Measurements from ENCODE around the gene TFRC.
"Not testable (repeated sequence)": the region's sequence is repeated elsewhere in the genome, so short reads cannot be mapped to it uniquely, and the experiment has no call there.

Gene TFRC

DNA sequence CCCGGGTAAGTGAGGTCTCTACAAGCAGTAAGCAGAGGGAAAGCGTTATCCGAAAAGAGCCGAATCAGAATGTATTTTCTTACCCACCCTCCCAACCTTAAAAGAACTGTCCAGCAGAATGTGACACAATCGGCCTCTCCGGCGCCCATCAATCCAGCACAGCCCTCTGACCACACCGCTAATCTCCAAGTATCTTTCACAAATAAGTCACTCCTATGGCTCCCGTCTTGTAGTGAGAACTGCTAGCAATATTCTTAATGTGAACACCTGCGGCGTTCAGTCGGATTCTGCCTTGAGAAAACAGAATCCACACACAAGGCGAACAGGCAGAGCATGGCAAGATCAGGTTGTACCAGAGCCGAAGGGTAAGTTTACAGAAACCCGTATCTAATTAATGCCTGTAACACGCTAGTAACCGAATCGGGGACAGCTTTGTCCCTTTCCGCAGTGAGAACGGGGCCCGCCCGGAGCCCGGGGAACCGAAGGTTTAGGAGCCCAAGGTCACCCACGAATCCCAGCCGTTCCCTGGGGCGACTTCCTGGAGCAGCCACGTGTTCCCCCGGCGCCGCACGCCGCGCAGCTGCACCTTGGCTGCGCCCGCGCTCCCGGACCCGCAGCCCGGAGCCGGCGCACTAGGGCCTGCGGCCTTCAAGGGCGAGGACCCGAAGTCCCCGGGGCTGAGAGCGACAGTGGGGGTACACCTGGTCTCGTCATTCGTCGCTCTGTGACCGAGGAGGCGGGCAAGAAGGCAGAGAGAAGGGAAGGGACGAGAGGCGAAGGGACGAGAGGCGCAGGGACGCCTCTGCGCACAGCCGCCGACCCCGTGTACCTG is 672 bp downstream of the TFRC start:
- peak; percentile 84 for DNase-seq

DNA sequence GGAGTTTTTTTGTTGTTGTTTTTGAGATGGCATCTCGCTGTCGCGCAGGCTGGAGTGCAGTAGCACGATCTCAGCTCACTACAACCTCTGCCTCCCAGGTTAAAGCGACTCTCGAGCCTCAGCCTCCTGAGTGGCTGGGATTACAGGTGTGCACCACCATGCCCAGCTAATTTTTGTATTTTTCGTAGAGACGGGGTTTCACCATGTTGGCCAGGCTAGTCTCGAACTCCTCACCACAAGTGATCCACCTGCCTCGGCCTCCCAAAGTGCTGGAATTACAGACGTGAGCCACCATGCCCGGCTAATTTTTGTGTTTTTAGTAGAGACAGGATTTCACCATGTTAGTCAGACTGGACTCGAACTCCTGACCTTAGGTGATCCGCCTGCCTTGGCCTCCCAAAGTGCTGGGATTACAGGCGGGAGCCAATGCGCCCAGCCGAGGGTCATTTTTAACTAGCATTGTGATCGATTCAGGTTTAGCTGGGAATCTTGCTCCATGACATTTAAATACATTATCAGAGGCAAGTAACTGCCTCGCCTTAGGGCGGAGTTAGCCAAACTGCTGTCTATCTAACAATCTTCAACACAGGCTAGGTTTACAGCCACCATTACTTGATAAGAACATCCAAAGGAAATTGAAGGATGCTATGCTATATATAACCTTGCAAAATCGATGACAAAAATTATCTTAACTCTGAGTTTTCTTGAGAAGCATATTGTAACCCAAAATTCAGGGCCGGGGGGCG is 1.6 kb downstream of the TFRC start:
- DNase-seq, result not testable (repeated sequence)

DNA sequence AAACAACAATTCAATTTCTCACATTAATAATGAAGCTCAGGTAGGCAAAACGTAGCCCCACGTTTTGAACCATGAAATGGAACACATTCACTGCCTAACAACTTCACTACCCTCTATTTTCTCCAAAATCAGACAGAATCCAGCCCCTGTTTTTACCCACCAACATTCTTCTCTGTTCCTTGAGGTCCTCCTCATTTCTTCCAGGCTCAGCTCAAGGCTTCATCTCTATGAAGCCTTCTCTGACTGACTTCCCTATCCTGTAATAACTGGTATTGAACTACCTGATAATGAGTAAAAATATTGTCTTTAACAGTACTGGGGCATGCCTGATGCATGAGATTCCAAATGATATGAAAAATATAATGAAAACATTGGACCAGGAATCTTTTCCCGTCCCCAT is 2.2 kb downstream of the TFRC start:
- no peak for DNase-seq

DNA sequence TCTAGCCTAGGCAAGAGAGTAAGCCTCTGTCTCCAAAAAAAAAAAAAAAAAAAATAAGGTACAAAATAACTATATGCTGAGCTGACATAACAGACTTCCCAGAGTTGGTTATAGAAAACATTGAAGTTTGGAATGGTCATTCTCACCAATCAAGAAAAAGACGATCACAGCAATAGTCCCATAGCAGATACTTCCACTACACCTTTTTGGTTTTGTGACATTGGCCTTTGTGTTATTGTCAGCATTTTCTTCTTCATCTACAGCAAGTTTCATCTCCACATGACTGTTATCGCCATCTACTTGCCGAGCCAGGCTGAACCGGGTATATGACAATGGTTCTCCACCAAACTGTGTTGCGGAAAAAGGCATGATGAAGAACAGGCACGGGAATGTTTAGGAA is 6.9 kb downstream of the TFRC start:
- DNase-seq, result no peak

DNA sequence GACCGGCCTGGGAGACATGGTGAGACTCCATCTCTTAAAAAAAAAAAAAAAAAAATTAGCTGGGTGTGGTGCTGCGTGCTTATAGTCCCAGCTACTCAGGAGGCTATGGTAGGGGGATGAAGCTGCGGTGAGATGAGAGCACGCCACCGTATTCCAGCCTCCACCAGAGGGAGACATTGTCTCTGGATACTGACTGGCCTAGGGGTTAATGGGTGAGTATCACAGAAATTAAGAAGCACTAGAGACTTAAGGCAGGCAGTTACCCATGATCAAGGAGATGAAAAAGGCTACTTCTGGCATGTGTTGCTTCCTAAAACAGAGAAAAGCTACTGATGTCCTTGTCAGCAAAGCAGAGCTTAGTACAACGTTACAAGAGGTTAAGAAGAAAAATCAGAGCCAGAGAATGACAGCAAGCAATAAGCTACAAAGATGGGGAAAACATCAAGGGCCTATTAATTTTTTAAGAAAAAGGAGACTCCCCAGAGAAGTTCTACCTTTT is 8.6 kb downstream of the TFRC start:
- DNase-seq, result peak; percentile 77

DNA sequence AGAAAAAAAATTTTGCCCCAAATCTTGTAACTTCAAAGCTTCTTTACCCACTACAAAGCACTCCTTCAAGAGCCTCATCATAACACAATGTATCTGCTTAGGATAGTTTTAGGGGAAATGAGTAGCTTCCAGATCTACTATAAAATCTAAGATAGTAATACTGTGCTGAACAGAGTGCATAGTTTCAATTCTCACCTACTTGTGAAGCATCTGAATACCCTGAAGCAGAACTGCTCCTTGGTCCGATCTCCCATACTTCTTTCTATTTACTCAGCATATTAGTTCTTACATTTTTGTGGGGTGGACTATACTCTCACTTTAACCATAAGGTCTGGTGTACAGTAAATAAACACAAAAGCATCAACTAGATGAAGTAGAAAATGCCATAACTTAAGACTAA is 9.6 kb downstream of the TFRC start:
- no peak for DNase-seq

DNA sequence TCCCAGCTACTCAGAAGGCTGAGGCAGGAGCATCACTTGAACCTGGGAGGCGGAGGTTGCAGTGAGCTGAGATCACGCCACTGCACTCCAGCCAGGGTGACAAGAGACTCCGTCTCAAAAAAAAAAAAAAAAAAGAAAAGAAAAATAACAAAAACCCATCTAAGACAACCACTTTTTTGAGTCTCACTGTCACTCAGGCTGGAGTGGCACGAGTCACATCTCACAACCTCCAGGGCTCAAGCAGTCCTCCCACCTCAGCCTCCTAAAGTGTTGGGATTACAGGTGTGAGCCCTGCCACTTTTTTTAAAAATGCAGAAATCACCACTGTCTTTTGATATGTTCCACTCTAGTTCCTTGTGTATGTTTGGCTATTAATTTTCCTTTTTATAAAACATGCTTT is 13.1 kb downstream of the TFRC start:
- not testable (repeated sequence) for DNase-seq

DNA sequence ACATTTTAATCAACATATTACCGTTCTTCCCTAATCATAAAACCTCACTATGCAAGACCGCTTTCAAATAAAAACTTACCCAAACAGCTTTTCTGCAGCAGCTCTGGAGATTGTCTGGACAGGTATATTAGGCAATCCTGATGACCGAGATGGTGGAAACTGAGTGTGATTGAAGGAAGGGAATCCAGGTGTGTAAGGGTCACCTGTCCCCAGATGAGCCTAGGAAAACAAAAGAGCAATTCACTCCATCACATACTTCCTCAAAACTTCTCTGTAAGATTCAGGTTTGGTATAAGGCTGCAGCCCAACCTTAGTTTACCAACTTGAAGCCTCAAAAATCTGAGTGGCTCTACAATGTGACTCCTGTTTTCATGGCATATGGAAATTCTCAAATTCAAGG is 14.5 kb downstream of the TFRC start:
- no peak for DNase-seq

DNA sequence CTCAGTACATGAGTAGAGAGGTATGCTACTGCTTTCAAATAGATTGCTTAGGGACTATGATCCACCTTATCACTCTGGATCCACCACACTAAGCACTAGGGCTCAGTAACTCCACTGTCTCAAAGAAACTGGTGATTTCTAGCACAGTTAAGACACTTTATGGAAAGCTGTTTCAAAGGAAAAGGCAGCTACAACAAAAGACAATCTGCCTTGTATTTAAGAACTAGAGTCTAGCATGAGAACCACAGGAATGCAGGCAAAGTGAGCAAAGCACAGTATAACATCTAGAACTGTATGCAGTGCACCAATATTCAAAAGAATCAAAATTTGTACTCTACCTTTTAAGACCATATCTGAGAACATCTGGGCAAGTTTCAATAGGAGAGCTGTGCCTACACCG is 17.9 kb downstream of the TFRC start:
- no peak for DNase-seq

DNA sequence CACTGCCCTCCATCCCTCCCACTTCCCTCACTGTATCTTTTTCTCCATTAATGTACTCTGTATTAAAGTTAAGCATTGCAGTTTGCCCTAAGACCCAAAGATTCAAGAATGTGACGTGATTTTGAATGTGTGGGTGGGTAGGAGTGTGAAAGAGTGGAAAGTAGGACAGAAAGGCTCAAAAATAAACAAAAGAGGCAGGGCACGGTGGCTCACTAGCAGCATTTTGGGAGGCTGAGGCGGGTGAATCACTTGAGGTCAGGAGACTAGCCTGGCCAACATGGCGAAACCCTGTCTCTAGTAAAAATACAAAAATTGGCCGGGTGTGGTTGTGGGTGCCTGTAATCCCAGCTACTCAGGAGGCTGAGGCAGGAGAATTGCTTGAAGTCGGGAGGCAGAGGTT is 18.4 kb downstream of the TFRC start:
- no peak for DNase-seq

DNA sequence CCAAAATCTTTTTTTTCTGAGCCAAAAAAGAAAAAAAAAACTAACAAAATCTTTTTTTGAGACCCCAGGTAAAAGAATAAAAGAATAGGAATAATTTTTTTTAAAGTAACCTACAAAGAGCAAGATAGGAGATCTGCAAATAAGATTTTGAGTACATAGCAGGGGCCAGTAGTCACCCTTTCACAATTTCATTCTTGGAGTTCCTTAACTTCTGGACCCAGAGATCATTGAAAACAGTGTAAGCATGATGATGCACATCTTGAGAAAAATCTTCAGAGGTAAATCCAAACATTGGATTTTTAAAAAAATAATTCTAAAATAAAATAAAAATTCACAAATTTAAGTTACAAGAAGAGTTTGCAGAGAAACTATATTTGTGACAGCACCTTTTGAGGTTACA is 18.8 kb downstream of the TFRC start:
- DNase-seq, result no peak

DNA sequence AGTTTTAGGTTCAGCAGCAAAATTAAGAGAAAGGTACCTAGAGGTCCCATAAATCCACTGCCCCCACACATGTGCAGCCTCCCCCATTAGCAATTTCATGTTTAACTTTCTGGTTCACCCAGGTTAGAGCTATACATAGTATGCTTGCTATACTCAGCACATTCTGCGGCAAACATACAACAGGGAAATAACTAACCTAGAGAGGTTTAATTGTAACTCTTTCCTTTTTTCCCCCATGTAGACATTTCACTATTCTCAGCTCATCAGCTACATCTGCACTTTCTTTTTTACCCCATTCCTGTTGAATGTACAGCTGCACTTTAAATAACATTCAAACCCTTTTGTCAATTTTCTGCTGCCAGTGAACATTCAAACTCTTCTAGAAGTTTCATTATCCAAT is 21.1 kb downstream of the TFRC start:
- no peak for DNase-seq

DNA sequence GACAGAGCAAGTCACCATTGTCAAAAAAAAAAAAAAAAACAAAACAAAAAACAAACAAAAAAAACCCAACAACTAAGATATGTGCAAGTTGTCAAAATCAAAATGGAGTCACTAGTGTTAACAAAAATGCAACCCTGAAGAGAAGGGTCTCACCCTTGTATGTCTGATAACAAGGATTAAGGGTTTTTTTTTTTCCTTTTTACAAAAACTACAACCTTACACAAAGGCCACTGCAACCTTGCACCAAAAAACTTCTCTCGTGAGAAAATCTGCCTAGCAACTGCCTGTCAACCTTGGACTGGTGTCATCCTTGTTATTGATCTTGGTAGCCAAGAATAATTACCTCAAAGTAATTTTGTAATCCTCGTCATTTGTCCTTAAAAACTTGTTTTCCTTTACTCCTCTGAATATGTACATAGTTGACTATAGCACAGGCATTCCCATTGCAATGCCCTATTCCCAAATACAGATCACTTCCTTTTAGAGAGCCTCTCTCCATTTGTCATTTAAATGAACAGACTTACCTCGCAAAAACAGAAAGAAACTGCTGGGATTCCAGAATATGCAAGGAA is 24.0 kb downstream of the TFRC start:
- no peak for DNase-seq

DNA sequence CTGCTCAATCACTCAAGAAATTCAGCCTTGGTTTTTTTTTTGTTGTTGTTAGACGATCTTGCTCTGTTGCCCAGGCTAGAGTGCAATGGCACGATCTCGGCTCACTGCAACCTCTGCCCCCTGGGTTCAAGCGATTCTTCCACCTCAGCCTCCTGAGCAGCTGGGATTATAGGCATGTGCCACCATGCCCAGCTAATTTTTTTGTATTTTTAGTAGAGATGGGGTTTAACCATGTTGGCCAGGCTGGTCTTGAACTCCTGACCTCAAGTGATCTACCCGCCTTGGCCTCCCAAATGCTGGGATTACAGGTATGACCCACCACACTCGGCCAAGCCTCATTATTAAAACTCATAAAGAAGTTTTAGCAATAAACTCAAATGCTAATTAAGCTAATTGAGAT is 25.5 kb downstream of the TFRC start:
- not testable (repeated sequence) for DNase-seq

DNA sequence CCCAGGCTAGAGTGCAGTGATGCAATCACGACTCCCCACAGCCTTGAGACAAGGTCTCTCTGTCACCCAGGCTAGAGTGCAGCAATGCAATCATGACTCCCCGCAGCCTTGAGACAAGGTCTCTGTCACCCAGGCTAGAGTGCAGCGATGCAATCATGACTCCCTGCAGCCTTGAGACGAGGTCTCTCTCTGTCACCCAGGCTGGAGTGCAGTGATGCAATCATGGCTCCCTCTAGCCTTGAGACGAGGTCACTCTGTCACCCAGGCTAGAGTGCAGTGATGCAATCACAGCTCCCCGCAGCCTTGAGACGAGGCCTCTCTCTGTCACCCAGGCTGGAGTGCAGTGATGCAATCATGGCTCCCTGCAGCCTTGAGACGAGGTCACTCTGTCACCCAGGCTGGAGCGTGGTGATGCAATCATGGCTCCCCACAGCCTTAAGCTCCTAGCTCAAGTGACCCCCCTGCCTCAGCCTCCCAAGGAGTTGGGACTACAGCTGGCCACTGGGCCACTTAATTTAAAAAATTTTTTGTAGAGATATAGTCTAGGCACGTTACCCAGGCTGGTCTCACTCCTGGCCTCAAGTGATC is 26.1 kb downstream of the TFRC start:
- peak; percentile 42 for DNase-seq

DNA sequence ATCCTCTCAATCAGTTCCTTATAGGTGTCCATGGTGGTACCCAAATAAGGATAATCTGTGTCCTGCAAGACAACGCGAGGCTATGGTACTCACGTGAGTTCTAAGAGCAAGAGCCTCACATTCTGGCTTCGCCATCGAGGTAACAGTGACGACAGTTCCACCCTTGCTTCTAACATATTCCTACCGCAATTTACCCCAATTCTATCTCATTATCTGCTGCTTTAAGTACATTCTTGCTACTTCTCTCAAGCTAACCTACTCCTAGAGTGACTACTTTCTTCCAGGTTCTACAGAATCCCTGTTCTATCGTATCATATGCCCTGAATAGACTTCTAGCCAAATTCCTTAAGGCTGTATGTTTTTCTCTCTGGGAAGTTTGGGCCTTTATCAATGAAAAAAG is 26.6 kb downstream of the TFRC start:
- no peak for DNase-seq

DNA sequence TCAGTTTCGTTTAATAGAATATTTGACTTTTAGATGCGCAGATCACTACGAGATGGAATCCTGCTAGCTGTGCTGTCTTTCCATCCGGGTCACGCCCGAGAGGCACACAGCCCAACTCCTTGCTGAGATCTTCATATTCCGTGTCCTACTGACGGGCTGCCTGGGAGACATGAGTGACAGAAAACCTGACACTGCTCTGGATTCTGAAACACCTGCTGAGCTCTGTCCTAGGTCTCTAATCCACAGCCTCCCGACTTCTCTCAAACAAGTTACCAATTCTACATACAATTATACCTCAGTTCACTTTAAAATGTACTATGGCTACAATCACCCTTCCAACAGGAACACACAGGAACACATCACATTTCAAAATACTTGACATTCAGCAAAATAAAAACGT is 27.2 kb downstream of the TFRC start:
- DNase-seq, result no peak

DNA sequence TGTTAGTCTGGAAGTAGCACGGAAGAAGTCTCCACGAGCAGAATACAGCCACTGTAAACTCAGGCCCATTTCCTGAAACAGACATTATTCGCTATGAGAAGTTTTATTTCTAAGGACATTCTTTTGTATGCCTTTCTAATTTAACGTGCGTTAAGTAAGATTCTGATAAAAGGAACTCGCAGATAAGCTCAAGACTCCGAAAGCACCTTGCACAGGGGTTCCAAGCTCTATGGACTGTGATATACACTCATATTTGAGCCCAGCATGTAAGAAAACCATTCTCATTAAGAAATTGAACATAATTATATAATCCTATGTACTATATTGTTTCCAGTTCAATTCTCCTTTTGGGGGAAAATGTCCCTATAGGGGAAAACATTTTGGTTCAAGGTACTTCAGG is 28.4 kb downstream of the TFRC start:
- DNase-seq, result no peak

DNA sequence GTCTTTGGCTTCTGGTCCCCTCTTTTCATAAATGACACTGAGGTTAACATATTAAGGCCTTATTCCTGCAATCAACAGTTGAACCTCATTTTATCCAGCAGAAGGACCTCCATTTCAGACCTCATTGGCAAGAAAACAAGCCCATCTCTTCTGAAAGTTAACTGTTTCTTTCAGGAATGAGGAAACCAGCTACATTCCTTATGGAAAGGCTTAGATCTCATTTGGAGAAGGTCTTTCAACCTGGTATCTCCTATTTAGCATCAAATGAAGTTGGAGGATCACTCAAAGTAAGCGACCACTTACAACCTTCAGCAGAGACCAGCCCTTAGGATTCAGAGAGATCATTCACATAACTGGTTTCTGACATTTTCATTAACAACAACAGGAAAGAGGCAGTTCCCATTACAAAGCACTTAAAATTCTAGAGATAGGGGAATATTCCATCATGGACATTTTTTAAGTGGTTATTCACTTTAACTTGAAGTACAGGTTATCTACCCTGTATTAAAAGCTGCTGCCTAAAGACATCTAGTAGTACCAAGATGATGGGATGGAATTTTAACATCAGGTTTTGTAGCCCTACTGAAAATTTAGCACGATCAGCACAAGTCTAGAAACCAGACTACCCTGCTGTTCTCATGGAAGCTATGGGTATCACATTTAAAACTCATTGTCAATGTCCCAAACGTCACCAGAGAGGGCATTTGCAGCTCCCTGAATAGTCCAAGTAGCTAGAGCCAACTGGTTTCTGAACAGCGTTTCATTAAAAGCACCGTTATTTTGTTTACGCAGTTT is 30.4 kb downstream of the TFRC start:
- no peak for DNase-seq

DNA sequence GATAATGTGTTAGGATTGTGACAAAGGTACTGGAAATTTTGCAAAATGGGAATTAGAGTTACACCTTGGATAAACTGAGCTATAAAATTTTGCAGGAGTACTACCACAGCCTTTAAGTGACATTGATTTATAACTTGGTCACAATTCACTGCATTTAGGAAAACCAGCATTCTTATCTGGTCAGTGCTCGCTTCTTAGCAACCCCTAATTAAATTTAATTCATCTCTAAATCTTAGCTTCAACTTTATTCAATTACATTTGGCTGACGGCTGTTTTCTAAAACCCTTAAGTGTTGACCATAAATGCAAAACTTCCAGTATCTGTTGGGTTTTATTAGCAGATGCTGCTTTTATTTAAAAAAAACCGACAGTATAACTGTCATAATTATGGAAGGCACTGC is 31.3 kb downstream of the TFRC start:
- DNase-seq, result no peak

DNA sequence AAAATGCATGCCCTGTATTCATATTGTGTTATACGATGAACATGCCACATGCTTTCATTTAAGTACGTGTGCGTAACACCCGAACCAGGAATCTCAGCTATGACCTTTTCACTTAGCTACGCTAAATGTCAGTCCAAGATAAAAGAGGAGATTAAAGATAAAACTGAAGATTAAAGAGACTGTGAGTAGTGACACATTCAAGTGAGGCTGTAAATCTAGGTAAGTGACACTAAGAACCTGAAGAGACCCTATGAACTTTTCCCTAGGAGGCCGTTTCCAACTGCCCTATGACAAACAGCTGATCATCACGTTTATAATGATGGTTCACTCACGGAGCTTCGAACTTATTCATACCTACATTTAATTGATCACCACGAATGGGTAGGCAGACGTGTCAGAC is 32.2 kb downstream of the TFRC start:
- DNase-seq, result no peak

DNA sequence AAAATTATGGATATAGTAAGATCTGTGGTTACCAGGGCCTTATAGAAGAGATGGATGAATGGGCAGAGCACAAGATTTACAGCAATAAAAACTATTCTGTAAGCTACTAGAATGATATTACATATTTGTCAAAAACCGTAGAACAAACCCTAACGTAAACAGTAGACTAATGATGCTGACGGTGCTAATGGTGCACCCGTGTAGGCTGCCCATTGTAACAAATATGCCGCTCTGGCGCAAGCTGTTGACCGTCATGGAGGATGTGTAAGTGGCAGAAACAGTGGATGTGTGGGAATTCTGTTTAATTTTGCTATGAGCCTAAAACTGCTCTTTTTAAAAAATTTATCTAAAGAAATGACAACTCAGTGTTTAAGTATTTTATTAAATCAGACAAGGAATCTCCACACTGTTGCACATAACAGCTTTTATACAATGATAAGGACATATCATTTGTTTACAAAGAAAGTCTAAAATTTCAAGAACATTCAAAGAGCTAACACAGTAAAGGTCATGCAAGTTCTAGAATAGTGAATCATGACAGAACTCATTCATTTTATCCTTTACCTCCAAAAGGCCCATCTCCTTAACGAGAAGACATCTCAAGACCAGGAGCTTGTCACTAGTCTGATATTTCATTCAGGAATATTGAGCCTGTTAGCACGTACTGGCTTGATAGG is 32.8 kb downstream of the TFRC start:
- DNase-seq, result no peak
